Trophoblast cell (in vitro differentiated cells and primary cell): ENCODE measurements around the gene CTXN2.

Experiments
- DNase-seq, 2 donors: peaks; one replicate each; pipeline ENCODE4 v3.0.0-alpha.2; 2016
- H2AFZ ChIP-seq: 2 replicates; pipeline ENCODE4 v1.6.1; 2013; ENCODE audit warnings: low read length, moderate library complexity, mild to moderate bottlenecking; ENCODE audit not compliant: insufficient read depth, poor library complexity
- H2AK5ac ChIP-seq: 2 replicates; pipeline ENCODE4 v1.6.1; 2013; ENCODE audit warnings: mild to moderate bottlenecking, low read length
- H2BK120ac ChIP-seq: 2 replicates; pipeline ENCODE4 v1.6.1; 2013; ENCODE audit warnings: low read length, mild to moderate bottlenecking, moderate library complexity; ENCODE audit not compliant: insufficient read depth, poor library complexity
- H2BK12ac ChIP-seq: 2 replicates; pipeline ENCODE4 v1.6.1; 2013; ENCODE audit warnings: mild to moderate bottlenecking, low read length, moderate library complexity
- H2BK5ac ChIP-seq: 2 replicates; pipeline ENCODE4 v1.6.1; 2013; ENCODE audit warnings: low read length, low read depth, moderate library complexity, mild to moderate bottlenecking; ENCODE audit not compliant: poor library complexity
- H3K14ac ChIP-seq: 2 replicates; pipeline ENCODE4 v1.6.1; 2013; ENCODE audit warnings: mild to moderate bottlenecking, low read length
- H3K18ac ChIP-seq: 2 replicates; pipeline ENCODE4 v1.6.1; 2013; ENCODE audit warnings: mild to moderate bottlenecking, low read length
- H3K23ac ChIP-seq: 2 replicates; pipeline ENCODE4 v1.6.1; 2013; ENCODE audit warnings: low read length
- H3K27ac ChIP-seq: 2 replicates; pipeline ENCODE4 v1.5.1; 2013; ENCODE audit warnings: low read depth, mild to moderate bottlenecking, inconsistent platforms, low read length, moderate library complexity
- H3K27me3 ChIP-seq: 2 replicates; pipeline ENCODE4 v1.6.1; 2013; ENCODE audit warnings: inconsistent platforms, mild to moderate bottlenecking, low read length, moderate library complexity; ENCODE audit not compliant: insufficient read depth
- H3K36me3 ChIP-seq, 2 experiments: 1 replicate in 1 of 2; 2 replicates in 1 of 2; pipeline ENCODE4 v1.6.1; 2013; ENCODE audit warnings: low read length in 2 of 2, mild to moderate bottlenecking in 2 of 2, moderate library complexity in 1 of 2; ENCODE audit not compliant: insufficient read depth in 2 of 2, control insufficient read depth in 1 of 2
- H3K4ac ChIP-seq: 2 replicates; pipeline ENCODE4 v1.6.1; 2013; ENCODE audit warnings: low read depth, mild to moderate bottlenecking, low read length, moderate library complexity
- H3K4me1 ChIP-seq, 2 experiments: 1 replicate in 1 of 2; 2 replicates in 1 of 2; pipeline ENCODE4 v1.6.1; 2013; ENCODE audit warnings: low read length in 2 of 2, mild to moderate bottlenecking in 2 of 2, moderate library complexity in 1 of 2; ENCODE audit not compliant: insufficient read depth in 2 of 2, control insufficient read depth in 1 of 2
- H3K4me2 ChIP-seq: 2 replicates; pipeline ENCODE4 v1.6.1; 2013; ENCODE audit warnings: inconsistent platforms, mild to moderate bottlenecking, low read length, moderate library complexity
- H3K4me3 ChIP-seq: 2 replicates; pipeline ENCODE4 v1.5.1; 2013; ENCODE audit warnings: mild to moderate bottlenecking, low read depth, low read length, inconsistent platforms
- H3K79me1 ChIP-seq: one replicate; pipeline ENCODE4 v1.6.1; 2013; ENCODE audit warnings: low read length
- H3K79me2 ChIP-seq: 2 replicates; pipeline ENCODE4 v1.6.1; 2013; ENCODE audit warnings: low read length, mild to moderate bottlenecking; ENCODE audit not compliant: control insufficient read depth, insufficient read depth, poor library complexity
- H3K9ac ChIP-seq: 2 replicates; pipeline ENCODE4 v1.6.1; 2013; ENCODE audit warnings: mild to moderate bottlenecking, low read length
- H3K9me3 ChIP-seq: 2 replicates; pipeline ENCODE4 v1.6.1; 2013; ENCODE audit warnings: low read depth, mild to moderate bottlenecking, control low read depth, inconsistent platforms, low read length; ENCODE audit not compliant: insufficient read depth
- H4K12ac ChIP-seq: 2 replicates; pipeline ENCODE4 v1.6.1; 2013; ENCODE audit warnings: low read depth, mild to moderate bottlenecking, low read length, moderate library complexity
- H4K8ac ChIP-seq: 2 replicates; pipeline ENCODE4 v1.6.1; 2013; ENCODE audit warnings: low read depth, mild to moderate bottlenecking, low read length, moderate library complexity
- H4K91ac ChIP-seq: one replicate; pipeline ENCODE4 v1.6.1; 2013; ENCODE audit warnings: low read depth, mild to moderate bottlenecking, low read length, moderate library complexity
- WGBS: extraction: QIAGEN DNeasy Blood & Tissue Kit; methylation state at CpG from one replicate; pipeline ENCODE4 v1.1.7; 2013; ENCODE audit warnings: missing lambda C conversion rate; ENCODE audit not compliant: insufficient read length, insufficient coverage; ENCODE audit errors: extremely low coverage; 5-methylcytosine and 5-hydroxymethylcytosine counted together

The CTXN2 gene

DNA sequence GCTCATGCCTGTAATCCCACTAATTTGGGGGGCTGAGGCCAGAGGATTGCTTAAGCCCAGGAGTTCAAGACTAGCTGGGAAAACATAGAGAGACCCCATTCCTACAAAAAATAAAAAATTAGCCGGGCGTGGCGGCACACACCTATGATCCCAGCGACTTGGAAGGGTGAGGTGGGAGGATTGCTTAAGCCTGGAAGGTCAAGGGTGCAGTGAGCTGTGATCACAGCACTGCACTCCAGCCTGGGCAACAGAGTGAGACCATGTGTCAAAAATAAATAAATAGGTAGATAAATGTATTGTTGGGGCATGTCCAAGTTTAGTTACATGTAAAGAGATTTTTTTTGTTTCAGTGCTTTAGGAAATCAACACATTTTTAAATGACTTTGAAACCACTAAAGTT lies 51.1 kb downstream of the CTXN2 start:
- Histone ChIP-seq H3K23ac (no peak overlapping the region), H2BK12ac (no peak overlapping the region), H3K27ac (no peak overlapping the region), H2BK5ac (no peak overlapping the region), H3K4me1 (no peaks in the 10 kb centered on the region), H3K36me3 (no peaks in the 10 kb centered on the region), H3K4me3 (no peak overlapping the region), H2AFZ (no peak overlapping the region), H3K14ac (no peak overlapping the region), H4K8ac (no peak overlapping the region), H3K79me2 (no peaks in the 10 kb centered on the region), H3K79me1 (no peaks in the 10 kb centered on the region), H3K18ac (no peak overlapping the region), H3K9me3 (no peaks in the 10 kb centered on the region), H3K27me3 (no peaks in the 10 kb centered on the region), H2BK120ac (no peak overlapping the region), H4K91ac (no peak overlapping the region), H4K12ac (no peak overlapping the region), H3K4ac (no peak overlapping the region), H3K4me2 (no peak overlapping the region), H2AK5ac (no peak overlapping the region), H3K9ac (no peak overlapping the region)
- WGBS: no CpG with 5 or more reads among the region's 4 CpGs
- no peak for DNase-seq

- H3K9ac ChIP-seq: no peak overlapping the region
- H3K9me3 ChIP-seq: no peaks in the 10 kb centered on the region
- no CpG with 5 or more reads among the region's 1 CpG for WGBS
- H3K4ac ChIP-seq: no peak overlapping the region
- H4K12ac ChIP-seq: no peak overlapping the region
- H3K4me1 ChIP-seq: no peaks in the 10 kb centered on the region
- no peak overlapping the region for H3K4me3 ChIP-seq
- no peaks in the 10 kb centered on the region for H3K79me1 ChIP-seq
- H2BK120ac ChIP-seq: no peak overlapping the region
- H3K36me3 ChIP-seq: no peaks in the 10 kb centered on the region
- H3K79me2 ChIP-seq: no peaks in the 10 kb centered on the region
- H2BK5ac ChIP-seq: no peak overlapping the region
- no peak overlapping the region for H2AK5ac ChIP-seq
- DNase-seq: peak in 1 of 2 donors; percentile 16
- H4K8ac ChIP-seq: no peak overlapping the region
- no peak overlapping the region for H3K23ac ChIP-seq
- no peaks in the 10 kb centered on the region for H3K27me3 ChIP-seq
- no peak overlapping the region for H2BK12ac ChIP-seq
- H3K27ac ChIP-seq: no peak overlapping the region
- H3K4me2 ChIP-seq: no peak overlapping the region
- no peak overlapping the region for H2AFZ ChIP-seq
- H4K91ac ChIP-seq: no peak overlapping the region
- H3K14ac ChIP-seq: no peak overlapping the region
- no peak overlapping the region for H3K18ac ChIP-seq
Observed at GRCh38 chr15:48244921-48245320, 53.5 kb downstream of the CTXN2 start.

- no peak overlapping the region for H3K4ac ChIP-seq
Observed at GRCh38 chr15:48248414-48248813, 56.9 kb downstream of the CTXN2 start.

GRCh38 chr15:48250640-48251076 lies 59.2 kb downstream of the CTXN2 start:
- Histone ChIP-seq H3K36me3 (no peaks in the 10 kb centered on the region), H2BK120ac (no peak overlapping the region), H3K27me3 (no peaks in the 10 kb centered on the region), H3K4ac (no peak overlapping the region), H3K4me2 (no peak overlapping the region), H4K91ac (no peak overlapping the region), H2BK5ac (no peak overlapping the region), H2AK5ac (no peak overlapping the region), H3K4me3 (no peak overlapping the region), H3K18ac (no peak overlapping the region), H3K27ac (no peak overlapping the region), H4K12ac (no peak overlapping the region), H4K8ac (no peak overlapping the region), H2BK12ac (no peak overlapping the region), H2AFZ (no peak overlapping the region), H3K4me1 (no peaks in the 10 kb centered on the region), H3K9ac (no peak overlapping the region), H3K9me3 (no peaks in the 10 kb centered on the region), H3K79me2 (no peaks in the 10 kb centered on the region), H3K23ac (no peak overlapping the region), H3K79me1 (no peaks in the 10 kb centered on the region), H3K14ac (no peak overlapping the region)
- WGBS: no CpG with 5 or more reads among the region's 6 CpGs
- peak; percentile 18 to 67 for DNase-seq

More at GRCh38 chr15:48248414-48248813, 56.9 kb downstream of the CTXN2 start:
- H2AK5ac ChIP-seq: no peak overlapping the region
- no peaks in the 10 kb centered on the region for H3K79me2 ChIP-seq
- no peak overlapping the region for H3K18ac ChIP-seq
- no peaks in the 10 kb centered on the region for H3K9me3 ChIP-seq
- H3K27me3 ChIP-seq: no peaks in the 10 kb centered on the region
- no peaks in the 10 kb centered on the region for H3K4me1 ChIP-seq
- no peak overlapping the region for H4K91ac ChIP-seq
- no peak overlapping the region for H3K23ac ChIP-seq
- no peak overlapping the region for H2AFZ ChIP-seq
- no peak overlapping the region for H3K27ac ChIP-seq
- no peaks in the 10 kb centered on the region for H3K36me3 ChIP-seq
- no peak overlapping the region for H3K4me2 ChIP-seq
- WGBS: no CpG with 5 or more reads among the region's 5 CpGs
- no peak overlapping the region for H2BK12ac ChIP-seq
- no peak overlapping the region for H4K12ac ChIP-seq
- H4K8ac ChIP-seq: no peak overlapping the region
- no peak overlapping the region for H2BK5ac ChIP-seq
- no peak overlapping the region for H2BK120ac ChIP-seq
- H3K14ac ChIP-seq: no peak overlapping the region
- H3K4me3 ChIP-seq: no peak overlapping the region
- no peak overlapping the region for H3K9ac ChIP-seq
- H3K79me1 ChIP-seq: no peaks in the 10 kb centered on the region
- DNase-seq: no peak
